Neural cell (in vitro differentiated cells): ENCODE results near the gene SUSD4.

Experiments
- EZH2 ChIP-seq: fragments of 200-600, 300-800 bp; shearing (Covaris generic), sonication (generic); IDR thresholded peaks from 2 replicates; pipeline ENCODE4 v1.6.1; 2014; ENCODE audit warnings: antibody characterized with exemption, low read length, borderline replicate concordance, mild to moderate bottlenecking; ENCODE audit not compliant: insufficient read depth, poor library complexity, severe bottlenecking
- POLR2AphosphoS5 ChIP-seq: IDR thresholded peaks from 2 replicates; pipeline ENCODE4 v1.6.1; 2012
- RAD21 ChIP-seq: fragments of 450-650 bp; conservative IDR thresholded peaks from 2 replicates; pipeline ENCODE4 v1.6.1; 2014; ENCODE audit warnings: antibody characterized with exemption, mild to moderate bottlenecking, moderate library complexity
- TF ChIP-seq, protein P1 (sequence below): fragments of 450-650 bp; IDR thresholded peaks from 2 replicates; pipeline ENCODE4 v1.5.1; 2014; ENCODE audit warnings: antibody characterized with exemption, mild to moderate bottlenecking, moderate library complexity; ENCODE audit not compliant: poor library complexity, severe bottlenecking

DNA sequence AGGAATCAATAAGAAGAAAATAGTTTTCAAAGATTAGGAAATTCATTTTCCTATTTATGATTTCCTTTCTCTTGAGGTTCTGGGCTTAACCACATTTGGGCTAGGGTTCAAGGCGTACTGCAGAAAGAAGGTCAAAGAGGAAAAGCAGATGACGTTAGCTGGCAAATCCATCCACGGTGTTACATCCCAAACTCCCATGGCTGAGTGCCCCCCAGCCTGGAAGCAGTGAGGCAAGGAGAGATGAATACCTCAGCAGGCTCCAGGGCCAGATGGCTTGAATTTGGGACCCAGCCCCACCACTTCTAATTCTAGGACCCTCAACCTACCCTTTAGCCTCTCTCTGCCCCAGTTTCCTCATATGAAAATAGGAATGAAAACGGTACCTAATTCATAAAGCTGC, 17.7 kb downstream of the SUSD4 start:
- no peak for TF ChIP-seq POLR2AphosphoS5
- TF ChIP-seq, protein P1, sequence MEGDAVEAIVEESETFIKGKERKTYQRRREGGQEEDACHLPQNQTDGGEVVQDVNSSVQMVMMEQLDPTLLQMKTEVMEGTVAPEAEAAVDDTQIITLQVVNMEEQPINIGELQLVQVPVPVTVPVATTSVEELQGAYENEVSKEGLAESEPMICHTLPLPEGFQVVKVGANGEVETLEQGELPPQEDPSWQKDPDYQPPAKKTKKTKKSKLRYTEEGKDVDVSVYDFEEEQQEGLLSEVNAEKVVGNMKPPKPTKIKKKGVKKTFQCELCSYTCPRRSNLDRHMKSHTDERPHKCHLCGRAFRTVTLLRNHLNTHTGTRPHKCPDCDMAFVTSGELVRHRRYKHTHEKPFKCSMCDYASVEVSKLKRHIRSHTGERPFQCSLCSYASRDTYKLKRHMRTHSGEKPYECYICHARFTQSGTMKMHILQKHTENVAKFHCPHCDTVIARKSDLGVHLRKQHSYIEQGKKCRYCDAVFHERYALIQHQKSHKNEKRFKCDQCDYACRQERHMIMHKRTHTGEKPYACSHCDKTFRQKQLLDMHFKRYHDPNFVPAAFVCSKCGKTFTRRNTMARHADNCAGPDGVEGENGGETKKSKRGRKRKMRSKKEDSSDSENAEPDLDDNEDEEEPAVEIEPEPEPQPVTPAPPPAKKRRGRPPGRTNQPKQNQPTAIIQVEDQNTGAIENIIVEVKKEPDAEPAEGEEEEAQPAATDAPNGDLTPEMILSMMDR = no peak
- no peak for TF ChIP-seq EZH2
- no peak for TF ChIP-seq RAD21
